K562 (cell line): Measurements from ENCODE around the gene ASCC3. TPM values are rescaled to one million over a fixed set of nuclear protein-coding genes. Genes with fewer than 3 reads are reported as not detected.

Experiments used
- ATAC-seq: fragments of 200-7000 bp; cut with Tn5 transposase; 3 replicates; pipeline ENCODE4 v1.9.1; 2020; ENCODE audit warnings: moderate library complexity
- BruUV-seq: library from RNA; stranded (reverse); fragments of 400-500 nt; replicated peaks from 2 replicates; lab custom pipeline; 2021; lab: Mats Ljungman, UMichigan
- CTCF ChIA-PET: fragments of 300-600 bp; formaldehyde crosslinking; extraction: SDS; loops from one replicate; lab custom pipeline; 2021; ENCODE audit warnings: low intra/inter-chr PET ratio; lab: Yijun Ruan, JAX
- POLR2A ChIA-PET: fragments of 300-600, 350-650 bp; sonication (Branson Sonifier 250); formaldehyde crosslinking; extraction: SDS; loops from one replicate; lab custom pipeline; 2021; ENCODE audit warnings: antibody characterized with exemption, inconsistent platforms; lab: Yijun Ruan, JAX
- DNase-seq, 4 experiments: peaks; one replicate each; pipeline versions ENCODE4 v3.0.0 to v3.0.0-alpha.2; 2011 to 2018; ENCODE audit warnings: low spot score in 3 of 4, mixed read lengths in 3 of 4; ENCODE audit errors: extremely low read depth in 1 of 4
- FAIRE-seq: peaks from 2 replicates; lab custom pipeline; 2011; peaks lifted over from hg19 to GRCh38; lab: Jason Lieb, UNC
- H2AFZ ChIP-seq: 2 replicates; pipeline ENCODE4 v1.6.0; 2011; ENCODE audit warnings: low read depth, low read length, control low read depth, inconsistent platforms
- H3K27ac ChIP-seq: fragments of 200-600 bp; 3 replicates; pipeline ENCODE4 v1.8.0; 2011; ENCODE audit warnings: low read depth, mild to moderate bottlenecking, control low read depth, inconsistent platforms, low read length, moderate library complexity, mixed read lengths; ENCODE audit errors: extremely low read depth
- H3K27me3 ChIP-seq, 2 experiments: fragments of 300-600 bp in 1 of 2; 2 replicates in 1 of 2; 3 replicates in 1 of 2; pipeline versions ENCODE4 v1.6.0 to v1.8.0; 2011; ENCODE audit warnings: inconsistent platforms in 2 of 2, low read length in 2 of 2, mild to moderate bottlenecking in 1 of 2, mixed read lengths in 1 of 2, moderate library complexity in 1 of 2; ENCODE audit not compliant: control insufficient read depth in 2 of 2, insufficient read depth in 2 of 2
- H3K36me3 ChIP-seq: fragments of 300-600 bp; 3 replicates; pipeline ENCODE4 v1.8.0; 2011; ENCODE audit warnings: mild to moderate bottlenecking, low read length, inconsistent platforms; ENCODE audit not compliant: control insufficient read depth, insufficient read depth
- H3K4me1 ChIP-seq, 2 experiments: fragments of 200-600 bp in 1 of 2; replicated peaks in 1 of 2; 2 replicates in 1 of 2; 3 replicates in 1 of 2; pipeline versions ENCODE4 v1.5.1 to v1.8.0; 2011; ENCODE audit warnings: inconsistent platforms in 2 of 2, low read length in 2 of 2, mild to moderate bottlenecking in 1 of 2, mixed read lengths in 1 of 2, moderate library complexity in 1 of 2; ENCODE audit not compliant: control insufficient read depth in 2 of 2, insufficient read depth in 2 of 2
- H3K4me2 ChIP-seq: 2 replicates; pipeline ENCODE4 v1.6.1; 2011; ENCODE audit warnings: low read length, control low read depth, inconsistent platforms, mixed read lengths; ENCODE audit not compliant: insufficient read depth
- H3K4me3 ChIP-seq: fragments of 200-600 bp; sonication (generic), shearing (Covaris generic); 2 replicates; pipeline ENCODE4 v1.5.1; 2016; ENCODE audit warnings: control low read depth, inconsistent platforms
- H3K79me2 ChIP-seq: fragments of 200-600 bp; 3 replicates; pipeline ENCODE4 v1.8.0; 2011; ENCODE audit warnings: low read length, inconsistent platforms; ENCODE audit not compliant: control insufficient read depth, insufficient read depth
- H3K9ac ChIP-seq, 2 experiments: 2 replicates each; pipeline versions ENCODE4 v1.6.0 to v1.6.1; 2011; ENCODE audit warnings: low read depth in 2 of 2, low read length in 2 of 2, control low read depth in 1 of 2, inconsistent platforms in 1 of 2, mild to moderate bottlenecking in 1 of 2, mixed read lengths in 1 of 2; ENCODE audit not compliant: insufficient read depth in 1 of 2
- H3K9me1 ChIP-seq: one replicate; pipeline ENCODE4 v1.6.0; 2011; ENCODE audit warnings: inconsistent platforms, mild to moderate bottlenecking, low read length, moderate library complexity; ENCODE audit not compliant: control insufficient read depth, insufficient read depth
- H3K9me3 ChIP-seq: replicated peaks from 2 replicates; pipeline ENCODE4 v1.5.1; 2011; ENCODE audit warnings: low read depth, low read length, inconsistent platforms; ENCODE audit not compliant: control insufficient read depth, insufficient read depth
- H4K20me1 ChIP-seq: replicated peaks from 2 replicates; pipeline ENCODE4 v1.6.1; 2011; ENCODE audit warnings: low read length, inconsistent platforms, mixed read lengths; ENCODE audit not compliant: control insufficient read depth, insufficient read depth
- MAFG ChIP-seq: fragments of 450-650 bp; conservative IDR thresholded peaks from 2 replicates; pipeline ENCODE4 v1.6.1; 2016; ENCODE audit warnings: missing genetic modification characterization, missing compliant biosample characterization
- RBFOX2 ChIP-seq: fragments of 200-400 bp; formaldehyde crosslinking; IDR thresholded peaks from 2 replicates; pipeline ENCODE4 v1.6.1; 2017; ENCODE audit warnings: low read depth, mild to moderate bottlenecking, low read length, moderate library complexity
- SIN3B ChIP-seq: fragments of 450-650 bp; IDR thresholded peaks from 2 replicates; pipeline ENCODE4 v1.6.1; 2017; ENCODE audit warnings: low read depth, mild to moderate bottlenecking, moderate library complexity
- TAF7 ChIP-seq: fragments of 450-650 bp; IDR thresholded peaks from 2 replicates; pipeline ENCODE4 v1.6.1; 2016; ENCODE audit warnings: missing genetic modification characterization, missing compliant biosample characterization
- TCFL5 ChIP-seq: fragments of 250-450 bp; sonication (Bioruptor Pico); conservative IDR thresholded peaks from 2 replicates; pipeline ENCODE4 v1.6.1; 2021; ENCODE audit warnings: mild to moderate bottlenecking, moderate library complexity, matching md5 sums
- TOE1 ChIP-seq, 2 experiments: fragments of 450-650 bp in 1 of 2; sonication (generic) in 1 of 2; formaldehyde crosslinking in 1 of 2; IDR thresholded peaks; 2 replicates each; pipeline versions ENCODE4 v1.7.1 to v1.8.0; 2016 to 2022; ENCODE audit warnings: borderline replicate concordance in 2 of 2, mild to moderate bottlenecking in 2 of 2, antibody characterized with exemption in 1 of 2, inconsistent platforms in 1 of 2, low read depth in 1 of 2, missing genetic modification reagents in 1 of 2, moderate library complexity in 1 of 2
- ZBTB26 ChIP-seq: fragments of 450-650 bp; formaldehyde crosslinking; IDR thresholded peaks from 2 replicates; pipeline ENCODE4 v1.4.0; 2022; ENCODE audit warnings: missing genetic modification characterization
- ZNF318 ChIP-seq, 2 experiments: fragments of 450-650 bp; IDR thresholded peaks; 2 replicates each; pipeline ENCODE4 v1.6.1; 2016; ENCODE audit warnings: mild to moderate bottlenecking in 2 of 2, borderline replicate concordance in 1 of 2, low read depth in 1 of 2, moderate library complexity in 1 of 2
- ZNF449 ChIP-seq: fragments of 250-450 bp; sonication (Bioruptor Pico); IDR thresholded peaks from 2 replicates; pipeline ENCODE4 v1.8.0; 2022; ENCODE audit warnings: moderate library complexity, mild to moderate bottlenecking, inconsistent platforms
- WGBS: fragments of 100-300 bp; shearing (Covaris generic); methylation state at CpG from one replicate; pipeline ENCODE4 v1.1.6; 2016; ENCODE audit warnings: low coverage, mixed read lengths; ENCODE audit not compliant: insufficient coverage; ENCODE audit errors: missing lambda C conversion rate; 5-methylcytosine and 5-hydroxymethylcytosine counted together
- in situ Hi-C: fragments of 300-500 bp; cut with MboI; formaldehyde crosslinking; loops from 4 replicates; pipeline ENCODE4 v1.15.0; 2018; ENCODE audit warnings: inconsistent platforms, mixed read lengths
- intact Hi-C: fragments of 100-400 bp; cut with micrococcal nuclease; formaldehyde crosslinking; loops from 2 replicates; pipeline ENCODE4 v1.14.2; 2022
- polyA plus RNA-seq, 8 experiments: library from polyadenylated mRNA; depleted of rRNA in 4 of 8; stranded (reverse) in 5 of 8; unstranded in 3 of 8; fragments of >200 nt; fragmentation: Nextera tagmentation in 2 of 8; fragmentation: Illumina TruSeq in 1 of 8; extraction: Ambion mirVana in 2 of 8; extraction: Trizol in 1 of 8; gene quantifications; 2 replicates each; pipeline versions ENCODE4 v1.2.1 to v1.2.3, GENCODE V29; 2011 to 2014; ENCODE audit warnings: inconsistent platforms in 1 of 8, missing spikeins in 1 of 8
- total RNA-seq, 7 experiments: library from RNA; depleted of rRNA in 6 of 7; stranded (reverse); fragments of >200 nt in 6 of 7; fragmentation: Illumina TruSeq in 2 of 7; extraction: Trizol in 2 of 7; gene quantifications; 2 replicates each; pipeline versions ENCODE4 v1.2.1 to v1.2.3, GENCODE V29; 2011 to 2021; ENCODE audit warnings: low replicate concordance in 1 of 7

ASCC3 gene
- total and polyA plus RNA-seq, 9 of the 15 experiments (the other 6 are each of a cell fraction or from before 2014, with no cell fraction given), result 16.1 to 56.1 (median 33.9) TPM

- CTCF ChIA-PET, result interaction anchor here (1.1 kb wide), 1 partner anchor 11 kb away, joined by 6 read pairs; no protein-coding TSS in a partner anchor
- no peak overlapping the region for H3K4me2 ChIP-seq
- no peak for DNase-seq
- no peaks in the 10 kb centered on the region for H4K20me1 ChIP-seq
- H3K36me3 ChIP-seq, result no peaks in the 10 kb centered on the region
- H3K27me3 ChIP-seq, result no peaks in the 10 kb centered on the region
- FAIRE-seq, result no peak
- H3K4me3 ChIP-seq, result no peak overlapping the region
- BruUV-seq, result no TSS peak
- H3K9ac ChIP-seq, result no peak overlapping the region
- no peaks in the 10 kb centered on the region for H3K79me2 ChIP-seq
- no peaks in the 10 kb centered on the region for H3K9me3 ChIP-seq
- no peak overlapping the region for H3K27ac ChIP-seq
- intact Hi-C loops, result no loop called here
- 0% methylated on average over 1 of the region's 1 CpG for WGBS
- in situ Hi-C loops, result no loop called here
- POLR2A ChIA-PET, result no interaction called here
- H2AFZ ChIP-seq, result no peak overlapping the region
- no peaks in the 10 kb centered on the region for H3K9me1 ChIP-seq
- H3K4me1 ChIP-seq, result no peaks in the 10 kb centered on the region
- ATAC-seq, result no peak
- TF ChIP-seq RBFOX2, result no peak
- no peak for TF ChIP-seq MAFG
- TF ChIP-seq TCFL5 (CRISPR knock-in tag), result no peak
- TF ChIP-seq ZNF449 (CRISPR knock-in tag), result no peak
- TF ChIP-seq ZNF318 (IDR thresholded peaks at IDR 0.05; ENCODE audit: borderline replicate concordance in 1 of 2, low read depth in 1 of 2), result no peak
- no peak for TF ChIP-seq SIN3B
- TF ChIP-seq TOE1 (IDR thresholded peaks at IDR 0.05; ENCODE audit: borderline replicate concordance), result no peak
- no peak for TF ChIP-seq TOE1 (CRISPR knock-in tag; IDR thresholded peaks at IDR 0.05; ENCODE audit: borderline replicate concordance, low read depth)
- TF ChIP-seq ZBTB26, result no peak
- no peak for TF ChIP-seq TAF7 (tag)
These were observed 44.6 kb upstream of the ASCC3 start for GRCh38 chr6:100925749-100926148.
